Chondrocyte (in vitro differentiated cells): ENCODE measurements around the gene INSC. TPM values are rescaled to one million over a fixed set of nuclear protein-coding genes. Genes with fewer than 3 reads are reported as not detected.

Experiments
- DNase-seq: peaks from one replicate; pipeline ENCODE4 v3.0.0; 2021; ENCODE audit warnings: mixed read lengths, low spot score
- H3K27ac Mint-ChIP-seq: one replicate; pipeline ENCODE4 v1.8.0; 2021; ENCODE audit warnings: mild to moderate bottlenecking, moderate library complexity, mixed read lengths; ENCODE audit not compliant: unreplicated experiment
- H3K27me3 Mint-ChIP-seq: 2 replicates; pipeline ENCODE4 v1.8.0; 2021; ENCODE audit warnings: low read depth, mixed read lengths
- H3K36me3 Mint-ChIP-seq: 2 replicates; pipeline ENCODE4 v1.8.0; 2021; ENCODE audit warnings: low read depth, mixed read lengths
- H3K4me1 Mint-ChIP-seq: 2 replicates; pipeline ENCODE4 v1.8.0; 2021; ENCODE audit warnings: low read depth, mild to moderate bottlenecking, mixed read lengths
- H3K4me3 Mint-ChIP-seq: one replicate; pipeline ENCODE4 v1.8.0; 2021; ENCODE audit warnings: mild to moderate bottlenecking, moderate library complexity, mixed read lengths; ENCODE audit not compliant: unreplicated experiment
- H3K9me3 Mint-ChIP-seq: 2 replicates; pipeline ENCODE4 v1.8.0; 2021; ENCODE audit warnings: low read depth, mixed read lengths
- CTCF ChIP-seq: fragments of 200-600 bp; sonication (generic); IDR thresholded peaks from 2 replicates; pipeline ENCODE4 v1.5.0; 2021; ENCODE audit warnings: antibody characterized with exemption, mild to moderate bottlenecking, moderate library complexity
- total RNA-seq: library from RNA; stranded (reverse); gene quantifications from 3 replicates; pipeline ENCODE4 v1.2.1, GENCODE V29; 2021

Gene INSC
- total RNA-seq, 1 donor from 2014 or later = not detected

GRCh38 chr11:15189189-15189588 is 74.5 kb downstream of the INSC start:
- no peak overlapping the region for H3K27ac Mint-ChIP-seq
- H3K27me3 Mint-ChIP-seq = peaks cover 9% of the 10 kb centered on the region
- H3K36me3 Mint-ChIP-seq = no peaks in the 10 kb centered on the region
- peaks cover 3% of the 10 kb centered on the region for H3K4me1 Mint-ChIP-seq
- no peak for TF ChIP-seq CTCF
- no peak for DNase-seq
- H3K9me3 Mint-ChIP-seq = no peaks in the 10 kb centered on the region
- H3K4me3 Mint-ChIP-seq = no peak overlapping the region

GRCh38 chr11:15189641-15190365 is 75.1 kb downstream of the INSC start:
- no peak overlapping the region for H3K4me3 Mint-ChIP-seq
- H3K4me1 Mint-ChIP-seq = peaks cover 4% of the 10 kb centered on the region
- no peak overlapping the region for H3K27ac Mint-ChIP-seq
- H3K9me3 Mint-ChIP-seq = no peaks in the 10 kb centered on the region
- peaks cover 9% of the 10 kb centered on the region for H3K27me3 Mint-ChIP-seq
- no peaks in the 10 kb centered on the region for H3K36me3 Mint-ChIP-seq
- TF ChIP-seq CTCF = no peak
- DNase-seq = no peak

- Mint-ChIP-seq H3K9me3 (no peaks in the 10 kb centered on the region), H3K4me1 (peaks cover 6% of the 10 kb centered on the region), H3K4me3 (no peak overlapping the region), H3K27ac (no peak overlapping the region), H3K27me3 (peaks cover 9% of the 10 kb centered on the region), H3K36me3 (no peaks in the 10 kb centered on the region)
- no peak for DNase-seq
- no peak for TF ChIP-seq CTCF
These were observed 75.9 kb downstream of the INSC start for GRCh38 chr11:15190611-15191010.

- Mint-ChIP-seq H3K9me3 (no peaks in the 10 kb centered on the region), H3K4me3 (no peak overlapping the region), H3K27me3 (peaks cover 5% of the 10 kb centered on the region), H3K4me1 (peaks cover 6% of the 10 kb centered on the region), H3K36me3 (no peaks in the 10 kb centered on the region), H3K27ac (no peak overlapping the region)
- DNase-seq = no peak
- no peak for TF ChIP-seq CTCF
These were observed 77.4 kb downstream of the INSC start for GRCh38 chr11:15192005-15192556.

GRCh38 chr11:15194671-15195415 is 80.1 kb downstream of the INSC start:
- DNase-seq = no peak
- no peaks in the 10 kb centered on the region for H3K9me3 Mint-ChIP-seq

More at GRCh38 chr11:15194671-15195415, 80.1 kb downstream of the INSC start:
- TF ChIP-seq CTCF = no peak
- H3K27me3 Mint-ChIP-seq = peaks cover 1% of the 10 kb centered on the region
- H3K4me1 Mint-ChIP-seq = peaks cover 9% of the 10 kb centered on the region
- no peak overlapping the region for H3K27ac Mint-ChIP-seq
- no peaks in the 10 kb centered on the region for H3K36me3 Mint-ChIP-seq
- no peak overlapping the region for H3K4me3 Mint-ChIP-seq
